Type B pancreatic cell (in vitro differentiated cells): Measurements from ENCODE around the gene AOC2. TPM values are rescaled to one million over a fixed set of nuclear protein-coding genes. Genes with fewer than 3 reads are reported as not detected.

ENCODE experiments used
- DNase-seq: peaks from one replicate; pipeline ENCODE4 v3.0.0; 2021; ENCODE audit warnings: mixed read lengths; ENCODE audit not compliant: unreplicated experiment; ENCODE audit errors: extremely low spot score
- H3K27ac Mint-ChIP-seq: 2 replicates; pipeline ENCODE4 v1.8.0; 2021; ENCODE audit warnings: mild to moderate bottlenecking, mixed read lengths
- H3K27me3 Mint-ChIP-seq: 2 replicates; pipeline ENCODE4 v1.8.0; 2021; ENCODE audit warnings: mixed read lengths
- H3K36me3 Mint-ChIP-seq: 2 replicates; pipeline ENCODE4 v1.8.0; 2021; ENCODE audit warnings: mixed read lengths
- H3K4me1 Mint-ChIP-seq: one replicate; pipeline ENCODE4 v1.8.0; 2021; ENCODE audit warnings: mixed read lengths; ENCODE audit not compliant: unreplicated experiment
- H3K4me3 Mint-ChIP-seq: 2 replicates; pipeline ENCODE4 v1.8.0; 2021; ENCODE audit warnings: mild to moderate bottlenecking, mixed read lengths
- H3K9me3 Mint-ChIP-seq: 2 replicates; pipeline ENCODE4 v1.8.0; 2021; ENCODE audit warnings: mixed read lengths
- total RNA-seq: library from RNA; stranded (reverse); gene quantifications from 2 replicates; pipeline ENCODE4 v1.2.1, GENCODE V29; 2021; ENCODE audit warnings: low replicate concordance
- TF ChIP-seq, protein P1 (sequence below): fragments of 200-600 bp; sonication (generic); conservative IDR thresholded peaks from 2 replicates; pipeline ENCODE4 v1.5.0; 2021; ENCODE audit warnings: antibody characterized with exemption, mild to moderate bottlenecking

The AOC2 gene
- total RNA-seq, 1 donor from 2014 or later: 2.7 TPM

- H3K27me3 Mint-ChIP-seq: no peaks in the 10 kb centered on the region
- H3K36me3 Mint-ChIP-seq: peaks cover 22% of the 10 kb centered on the region
- H3K4me1 Mint-ChIP-seq: peaks cover 1% of the 10 kb centered on the region
- no peaks in the 10 kb centered on the region for H3K9me3 Mint-ChIP-seq
- H3K4me3 Mint-ChIP-seq: no peak overlapping the region
- no peak for DNase-seq
- TF ChIP-seq, protein P1, sequence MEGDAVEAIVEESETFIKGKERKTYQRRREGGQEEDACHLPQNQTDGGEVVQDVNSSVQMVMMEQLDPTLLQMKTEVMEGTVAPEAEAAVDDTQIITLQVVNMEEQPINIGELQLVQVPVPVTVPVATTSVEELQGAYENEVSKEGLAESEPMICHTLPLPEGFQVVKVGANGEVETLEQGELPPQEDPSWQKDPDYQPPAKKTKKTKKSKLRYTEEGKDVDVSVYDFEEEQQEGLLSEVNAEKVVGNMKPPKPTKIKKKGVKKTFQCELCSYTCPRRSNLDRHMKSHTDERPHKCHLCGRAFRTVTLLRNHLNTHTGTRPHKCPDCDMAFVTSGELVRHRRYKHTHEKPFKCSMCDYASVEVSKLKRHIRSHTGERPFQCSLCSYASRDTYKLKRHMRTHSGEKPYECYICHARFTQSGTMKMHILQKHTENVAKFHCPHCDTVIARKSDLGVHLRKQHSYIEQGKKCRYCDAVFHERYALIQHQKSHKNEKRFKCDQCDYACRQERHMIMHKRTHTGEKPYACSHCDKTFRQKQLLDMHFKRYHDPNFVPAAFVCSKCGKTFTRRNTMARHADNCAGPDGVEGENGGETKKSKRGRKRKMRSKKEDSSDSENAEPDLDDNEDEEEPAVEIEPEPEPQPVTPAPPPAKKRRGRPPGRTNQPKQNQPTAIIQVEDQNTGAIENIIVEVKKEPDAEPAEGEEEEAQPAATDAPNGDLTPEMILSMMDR: no peak
- H3K27ac Mint-ChIP-seq: no peak overlapping the region
These were observed 26.0 kb upstream of the AOC2 start for GRCh38 chr17:42818379-42818778.

GRCh38 chr17:42819939-42820535 lies 24.3 kb upstream of the AOC2 start:
- Mint-ChIP-seq H3K9me3 (no peaks in the 10 kb centered on the region), H3K4me1 (peaks cover 12% of the 10 kb centered on the region), H3K27ac (peak overlapping the region; percentile 72), H3K27me3 (no peaks in the 10 kb centered on the region), H3K36me3 (peaks cover 11% of the 10 kb centered on the region), H3K4me3 (peak overlapping the region; percentile 36)
- TF ChIP-seq, protein P1: peak; percentile 86
- DNase-seq: no peak

DNA sequence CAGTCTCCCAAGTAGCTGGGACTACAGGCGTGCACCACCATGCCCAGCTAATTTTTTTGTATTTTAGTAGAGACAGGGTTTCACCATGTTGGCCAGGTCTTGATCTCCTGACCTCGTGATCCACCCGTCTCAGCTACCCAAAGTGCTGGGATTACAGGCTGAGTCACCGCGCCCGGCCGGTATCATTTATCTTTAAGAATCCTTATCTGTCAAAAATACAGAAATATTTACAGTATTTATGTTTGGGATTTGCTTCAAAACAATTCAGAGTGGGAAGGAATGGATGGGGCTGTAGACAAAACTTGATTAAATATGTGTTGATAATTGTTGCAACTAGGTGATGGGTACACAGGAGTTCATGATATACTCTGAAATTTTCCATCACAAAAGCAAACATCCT lies 23.2 kb upstream of the AOC2 start:
- Mint-ChIP-seq H3K4me3 (peak overlapping the region; percentile 55), H3K4me1 (peaks cover 12% of the 10 kb centered on the region), H3K27ac (no peak overlapping the region), H3K36me3 (peaks cover 8% of the 10 kb centered on the region), H3K9me3 (no peaks in the 10 kb centered on the region), H3K27me3 (no peaks in the 10 kb centered on the region)
- TF ChIP-seq, protein P1: no peak
- no peak for DNase-seq

DNA sequence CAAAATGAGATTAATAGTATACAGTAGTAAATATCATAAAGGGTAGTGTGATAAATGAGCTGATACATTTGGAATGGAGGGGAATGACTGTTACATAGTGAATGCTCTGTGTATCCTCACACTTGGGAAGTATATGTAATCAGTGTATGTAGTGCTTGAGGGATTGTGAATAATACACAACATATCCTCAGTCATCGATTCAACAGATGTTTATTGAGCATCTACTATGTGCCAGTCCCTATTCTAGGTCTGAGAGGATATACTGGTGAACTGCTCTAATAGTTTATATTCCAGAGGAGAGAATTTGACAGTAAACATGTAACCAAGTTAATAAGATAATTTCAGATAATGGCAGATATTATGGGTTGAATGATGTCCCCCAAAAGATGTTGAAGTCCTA lies 16.9 kb upstream of the AOC2 start:
- DNase-seq: no peak
- Mint-ChIP-seq H3K9me3 (no peaks in the 10 kb centered on the region), H3K27ac (no peak overlapping the region), H3K36me3 (no peaks in the 10 kb centered on the region), H3K27me3 (peaks cover 24% of the 10 kb centered on the region), H3K4me3 (no peak overlapping the region), H3K4me1 (peaks cover 17% of the 10 kb centered on the region)
- TF ChIP-seq, protein P1: no peak

DNA sequence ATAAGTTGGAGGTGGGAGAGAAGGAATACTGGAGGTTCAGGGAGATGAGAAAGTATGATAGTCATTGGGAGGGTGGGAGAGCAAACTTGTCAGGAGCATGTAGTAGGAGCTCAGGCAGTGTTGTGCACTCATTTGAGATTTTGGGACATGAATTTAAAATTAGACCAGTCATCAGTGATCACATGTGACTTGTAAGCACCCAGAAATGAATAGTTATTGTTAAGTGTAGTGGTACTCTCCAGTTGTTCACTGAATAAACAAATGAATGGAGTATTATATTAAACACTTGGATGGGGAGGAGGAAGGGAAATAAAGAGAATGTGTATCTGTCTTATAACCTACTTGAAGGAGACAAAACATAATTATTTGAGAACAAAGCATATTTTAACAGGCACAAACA lies 13.4 kb upstream of the AOC2 start:
- peak overlapping the region; percentile 54 for H3K4me3 Mint-ChIP-seq
- peak overlapping the region; percentile 14 for H3K27ac Mint-ChIP-seq
- H3K9me3 Mint-ChIP-seq: no peaks in the 10 kb centered on the region
- peaks cover 24% of the 10 kb centered on the region for H3K27me3 Mint-ChIP-seq
- no peaks in the 10 kb centered on the region for H3K36me3 Mint-ChIP-seq
- peaks cover 16% of the 10 kb centered on the region for H3K4me1 Mint-ChIP-seq
- TF ChIP-seq, protein P1: no peak
- no peak for DNase-seq
